Spinal cord (tissue), 10 donors: Measurements from ENCODE around the gene PALLD. TPM values are rescaled to one million over a fixed set of nuclear protein-coding genes. Genes with fewer than 3 reads are reported as not detected.
"Not testable (repeated sequence)": the region's sequence is repeated elsewhere in the genome, so short reads cannot be mapped to it uniquely, and the experiment has no call there.

Source experiments
- DNase-seq, 6 donors: peaks; one replicate each; pipeline versions ENCODE4 v3.0.0 to v3.0.0-alpha.2; 2013 to 2015; ENCODE audit warnings: low spot score in 6 of 6, low read depth in 4 of 6
- H3K27ac ChIP-seq: one replicate; pipeline ENCODE4 v1.5.1; 2013; ENCODE audit warnings: low read depth, low read length, control low read depth
- H3K27me3 ChIP-seq: one replicate; pipeline ENCODE4 v1.6.1; 2013; ENCODE audit warnings: low read length; ENCODE audit not compliant: control insufficient read depth, insufficient read depth
- H3K36me3 ChIP-seq: one replicate; pipeline ENCODE4 v1.6.1; 2013; ENCODE audit warnings: low read length; ENCODE audit not compliant: control insufficient read depth, insufficient read depth
- H3K4me1 ChIP-seq: one replicate; pipeline ENCODE4 v1.6.1; 2013; ENCODE audit warnings: low read length; ENCODE audit not compliant: control insufficient read depth, insufficient read depth
- H3K4me3 ChIP-seq: one replicate; pipeline ENCODE4 v1.5.1; 2013; ENCODE audit warnings: low read depth, low read length, control low read depth
- H3K9me3 ChIP-seq: one replicate; pipeline ENCODE4 v1.6.1; 2013; ENCODE audit warnings: low read length; ENCODE audit not compliant: control insufficient read depth, insufficient read depth
- WGBS: methylation state at CpG from one replicate; pipeline ENCODE4 v1.1.5; 2013; ENCODE audit warnings: missing lambda C conversion rate; ENCODE audit not compliant: insufficient coverage; 5-methylcytosine and 5-hydroxymethylcytosine counted together
- polyA plus RNA-seq, 2 donors: library from polyadenylated mRNA; unstranded; fragments of 120-200 nt; gene quantifications; one replicate each; pipeline ENCODE4 v1.2.1, GENCODE V29; 2013; ENCODE audit not compliant: insufficient read length in 2 of 2
- total RNA-seq, 2 donors: library from RNA; depleted of rRNA in 1 of 2; stranded (reverse); fragments of 120-200 nt in 1 of 2; fragments of >200 nt in 1 of 2; gene quantifications; one replicate each; pipeline versions ENCODE4 v1.2.3 to v1.2.4, GENCODE V29; 2013 to 2014
- donor health status: healthy.

PALLD gene
- total and polyA plus RNA-seq, 4 donors, result 45.9 to 71.1 (median 62.4) TPM

- no peak for DNase-seq
- 88% methylated on average over 19 of the region's 20 CpGs for WGBS
- H3K4me3 ChIP-seq, result no peak overlapping the region
- peaks cover 4% of the 10 kb centered on the region for H3K36me3 ChIP-seq
- no peaks in the 10 kb centered on the region for H3K4me1 ChIP-seq
- no peaks in the 10 kb centered on the region for H3K9me3 ChIP-seq
- H3K27ac ChIP-seq, result no peak overlapping the region
- H3K27me3 ChIP-seq, result no peaks in the 10 kb centered on the region
Measured at GRCh38 chr4:168794092-168794707, 297.3 kb downstream of the PALLD start.

- no CpG with 5 or more reads among the region's 3 CpGs for WGBS
- no peak overlapping the region for H3K4me3 ChIP-seq
- no peaks in the 10 kb centered on the region for H3K4me1 ChIP-seq
- no peaks in the 10 kb centered on the region for H3K9me3 ChIP-seq
- DNase-seq, result no peak
- no peaks in the 10 kb centered on the region for H3K27me3 ChIP-seq
- H3K27ac ChIP-seq, result no peak overlapping the region
- peaks cover 4% of the 10 kb centered on the region for H3K36me3 ChIP-seq
Measured at GRCh38 chr4:168794881-168795280, 298.0 kb downstream of the PALLD start.

GRCh38 chr4:168795346-168795745 is 298.5 kb downstream of the PALLD start:
- H3K27ac ChIP-seq, result no peak overlapping the region
- no peaks in the 10 kb centered on the region for H3K27me3 ChIP-seq
- H3K9me3 ChIP-seq, result no peaks in the 10 kb centered on the region
- peaks cover 4% of the 10 kb centered on the region for H3K36me3 ChIP-seq
- no peak for DNase-seq
- no peaks in the 10 kb centered on the region for H3K4me1 ChIP-seq
- H3K4me3 ChIP-seq, result no peak overlapping the region
- WGBS, result no CpG with 5 or more reads among the region's 1 CpG

- no peak for DNase-seq
- Histone ChIP-seq H3K4me3 (no peak overlapping the region), H3K9me3 (no peaks in the 10 kb centered on the region), H3K36me3 (peaks cover 4% of the 10 kb centered on the region), H3K27me3 (no peaks in the 10 kb centered on the region), H3K4me1 (no peaks in the 10 kb centered on the region), H3K27ac (no peak overlapping the region)
- 87% methylated on average over 2 of the region's 5 CpGs for WGBS
Measured at GRCh38 chr4:168796362-168797106, 299.7 kb downstream of the PALLD start.

GRCh38 chr4:168797194-168797593 is 300.3 kb downstream of the PALLD start:
- H3K27ac ChIP-seq, result no peak overlapping the region
- peaks cover 4% of the 10 kb centered on the region for H3K36me3 ChIP-seq
- no peaks in the 10 kb centered on the region for H3K9me3 ChIP-seq
- H3K4me3 ChIP-seq, result no peak overlapping the region
- no peak for DNase-seq
- WGBS, result no CpG with 5 or more reads among the region's 4 CpGs
- no peaks in the 10 kb centered on the region for H3K4me1 ChIP-seq
- no peaks in the 10 kb centered on the region for H3K27me3 ChIP-seq

GRCh38 chr4:168797738-168798375 is 301.0 kb downstream of the PALLD start:
- peaks cover 4% of the 10 kb centered on the region for H3K36me3 ChIP-seq
- H3K9me3 ChIP-seq, result no peaks in the 10 kb centered on the region
- H3K4me3 ChIP-seq, result no peak overlapping the region
- no peaks in the 10 kb centered on the region for H3K4me1 ChIP-seq
- H3K27me3 ChIP-seq, result no peaks in the 10 kb centered on the region
- WGBS, result 94% methylated on average over 2 of the region's 5 CpGs
- no peak for DNase-seq
- H3K27ac ChIP-seq, result no peak overlapping the region

- Histone ChIP-seq H3K36me3 (no peaks in the 10 kb centered on the region), H3K9me3 (no peaks in the 10 kb centered on the region), H3K27ac (no peak overlapping the region), H3K4me3 (no peak overlapping the region), H3K27me3 (no peaks in the 10 kb centered on the region), H3K4me1 (peaks cover 3% of the 10 kb centered on the region)
- WGBS, result 100% methylated on average over 1 of the region's 2 CpGs
- no peak for DNase-seq
Measured at GRCh38 chr4:168800926-168801325, 304.1 kb downstream of the PALLD start.

- no peak overlapping the region for H3K27ac ChIP-seq
- no peaks in the 10 kb centered on the region for H3K9me3 ChIP-seq
- H3K36me3 ChIP-seq, result no peaks in the 10 kb centered on the region
- H3K27me3 ChIP-seq, result no peaks in the 10 kb centered on the region
- H3K4me1 ChIP-seq, result peaks cover 3% of the 10 kb centered on the region
- H3K4me3 ChIP-seq, result no peak overlapping the region
- DNase-seq, result no peak
- no CpG with 5 or more reads among the region's 4 CpGs for WGBS
Measured at GRCh38 chr4:168802222-168802621, 305.4 kb downstream of the PALLD start.

- not testable (repeated sequence) for H3K27me3 ChIP-seq, H3K9me3 ChIP-seq, H3K4me1 ChIP-seq, H3K36me3 ChIP-seq, H3K4me3 ChIP-seq, DNase-seq
- peak overlapping the region; percentile 57 for H3K27ac ChIP-seq
- WGBS, result 80% methylated on average over 3 of the region's 5 CpGs
Measured at GRCh38 chr4:168803052-168803451, 306.2 kb downstream of the PALLD start.
